H1 (cell line): ENCODE measurements around the gene GPC6. TPM values are rescaled to one million over a fixed set of nuclear protein-coding genes. Genes with fewer than 3 reads are reported as not detected.

ENCODE experiments used
- CTCF ChIA-PET: fragments of 300-600 bp; sonication (Branson Sonifier 250); formaldehyde crosslinking; loops from one replicate; lab custom pipeline; 2021; ENCODE audit not compliant: partially characterized antibody; lab: Charles Lee
- POLR2A ChIA-PET: fragments of 300-600 bp; sonication (Branson Sonifier 250); formaldehyde crosslinking; loops from one replicate; lab custom pipeline; 2021; ENCODE audit warnings: inconsistent platforms; ENCODE audit not compliant: partially characterized antibody; lab: Charles Lee
- DNase-seq, 2 experiments: peaks; one replicate each; pipeline versions ENCODE4 v3.0.0 to v3.0.0-alpha.2; 2010 to 2022; ENCODE audit warnings: low spot score in 2 of 2, low read depth in 1 of 2, mixed read lengths in 1 of 2
- FAIRE-seq: peaks from 2 replicates; lab custom pipeline; 2011; peaks lifted over from hg19 to GRCh38; lab: Jason Lieb, UNC
- H2AFZ ChIP-seq: 2 replicates; pipeline ENCODE4 v1.8.1; 2012; ENCODE audit warnings: low read length, inconsistent platforms
- H2AK5ac ChIP-seq: 2 replicates; pipeline ENCODE4 v1.6.1; 2013; ENCODE audit warnings: low read depth, low read length
- H2BK120ac ChIP-seq: replicated peaks from 2 replicates; pipeline ENCODE3; 2013; ENCODE audit warnings: low read depth, low read length, inconsistent platforms
- H2BK12ac ChIP-seq: 2 replicates; pipeline ENCODE4 v1.6.1; 2013; ENCODE audit warnings: low read depth, low read length
- H2BK15ac ChIP-seq: 2 replicates; pipeline ENCODE4 v1.6.1; 2013; ENCODE audit warnings: low read length
- H2BK20ac ChIP-seq: 2 replicates; pipeline ENCODE4 v1.6.1; 2013; ENCODE audit warnings: low read length
- H2BK5ac ChIP-seq: 2 replicates; pipeline ENCODE4 v1.6.1; 2013; ENCODE audit warnings: low read depth, low read length
- H3K14ac ChIP-seq: 2 replicates; pipeline ENCODE4 v1.6.1; 2013; ENCODE audit warnings: inconsistent platforms; ENCODE audit not compliant: insufficient read length
- H3K18ac ChIP-seq: 2 replicates; pipeline ENCODE4 v1.6.1; 2013; ENCODE audit warnings: low read length; ENCODE audit errors: extremely low read depth
- H3K23ac ChIP-seq: 2 replicates; pipeline ENCODE4 v1.6.1; 2013; ENCODE audit warnings: inconsistent platforms; ENCODE audit not compliant: insufficient read length
- H3K23me2 ChIP-seq: 2 replicates; pipeline ENCODE4 v1.6.1; 2013; ENCODE audit warnings: low read depth, low read length
- H3K27ac ChIP-seq: 2 replicates; pipeline ENCODE4 v1.6.1; 2011; ENCODE audit warnings: low read depth, low read length, inconsistent platforms
- H3K27me3 ChIP-seq, 4 experiments: replicated peaks in 1 of 4; 1 replicate in 1 of 4; 2 replicates in 3 of 4; pipeline versions ENCODE4 v1.6.1 to v1.8.1; 2011 to 2013; ENCODE audit warnings: low read length in 3 of 4, mild to moderate bottlenecking in 3 of 4, inconsistent platforms in 2 of 4, mixed read lengths in 2 of 4, moderate library complexity in 1 of 4; ENCODE audit not compliant: control insufficient read depth in 3 of 4, insufficient read depth in 3 of 4; ENCODE audit errors: extremely low read depth in 1 of 4
- H3K36me3 ChIP-seq, 4 experiments: 2 replicates each; pipeline versions ENCODE4 v1.6.1 to v1.8.1; 2011 to 2013; ENCODE audit warnings: mild to moderate bottlenecking in 4 of 4, low read length in 3 of 4, moderate library complexity in 2 of 4, control low read depth in 1 of 4, inconsistent platforms in 1 of 4; ENCODE audit not compliant: insufficient read depth in 4 of 4, control insufficient read depth in 2 of 4
- H3K4ac ChIP-seq: replicated peaks from 2 replicates; pipeline ENCODE3; 2013; ENCODE audit warnings: low read length, low read depth, mixed read lengths, inconsistent platforms; ENCODE audit not compliant: insufficient read length
- H3K4me1 ChIP-seq, 4 experiments: replicated peaks in 1 of 4; 1 replicate in 1 of 4; 2 replicates in 3 of 4; pipeline versions ENCODE4 v1.6.1 to v1.8.1; 2011 to 2013; ENCODE audit warnings: low read length in 3 of 4, inconsistent platforms in 2 of 4, mixed read lengths in 1 of 4; ENCODE audit not compliant: insufficient read depth in 4 of 4, control insufficient read depth in 3 of 4
- H3K4me2 ChIP-seq, 2 experiments: 2 replicates each; pipeline versions ENCODE4 v1.6.1 to v1.8.1; 2011 to 2013; ENCODE audit warnings: low read depth in 2 of 2, low read length in 2 of 2, control low read depth in 1 of 2, inconsistent platforms in 1 of 2, mild to moderate bottlenecking in 1 of 2; ENCODE audit not compliant: insufficient read depth in 1 of 2
- H3K4me3 ChIP-seq, 4 experiments: fragments of 200-600, 300-600 bp in 1 of 4; sonication (generic), shearing (Covaris generic), sonication (Bioruptor Twin) in 1 of 4; 2 replicates each; pipeline versions ENCODE4 v1.5.1 to v1.8.1; 2011 to 2016; ENCODE audit warnings: low read length in 4 of 4, low read depth in 3 of 4, control low read depth in 2 of 4, inconsistent platforms in 2 of 4, mild to moderate bottlenecking in 2 of 4, mixed read lengths in 1 of 4, moderate library complexity in 1 of 4; ENCODE audit not compliant: insufficient read depth in 2 of 4; ENCODE audit errors: extremely low read depth in 1 of 4
- H3K56ac ChIP-seq: replicated peaks from 2 replicates; pipeline ENCODE3; 2013; ENCODE audit warnings: low read depth, mild to moderate bottlenecking, mixed read lengths, low read length, inconsistent platforms; ENCODE audit not compliant: insufficient read length
- H3K79me1 ChIP-seq: 2 replicates; pipeline ENCODE4 v1.6.1; 2013; ENCODE audit warnings: low read depth, low read length, control low read depth
- H3K79me2 ChIP-seq, 2 experiments: 2 replicates each; pipeline versions ENCODE4 v1.6.1 to v1.8.1; 2012 to 2013; ENCODE audit warnings: low read length in 2 of 2, mild to moderate bottlenecking in 2 of 2, inconsistent platforms in 1 of 2; ENCODE audit not compliant: insufficient read depth in 2 of 2, control insufficient read depth in 1 of 2
- H3K9ac ChIP-seq, 4 experiments: replicated peaks in 1 of 4; 1 replicate in 1 of 4; 2 replicates in 3 of 4; pipeline versions ENCODE4 v1.6.1 to v1.8.1; 2011 to 2013; ENCODE audit warnings: low read depth in 3 of 4, low read length in 3 of 4, control low read depth in 2 of 4, mild to moderate bottlenecking in 2 of 4, moderate library complexity in 2 of 4, inconsistent platforms in 1 of 4; ENCODE audit errors: extremely low read depth in 1 of 4
- H3K9me3 ChIP-seq, 2 experiments: 2 replicates each; pipeline versions ENCODE4 v1.6.1 to v1.8.1; 2012 to 2013; ENCODE audit warnings: mild to moderate bottlenecking in 2 of 2, moderate library complexity in 2 of 2, control low read depth in 1 of 2, inconsistent platforms in 1 of 2, low read depth in 1 of 2, low read length in 1 of 2, mixed read lengths in 1 of 2; ENCODE audit not compliant: insufficient read depth in 2 of 2
- H4K20me1 ChIP-seq, 2 experiments: replicated peaks in 1 of 2; 2 replicates each; pipeline versions ENCODE3 to v1.8.1; 2011 to 2013; ENCODE audit warnings: inconsistent platforms in 2 of 2, low read length in 2 of 2, mild to moderate bottlenecking in 1 of 2; ENCODE audit not compliant: insufficient read depth in 2 of 2, control insufficient read depth in 1 of 2
- H4K5ac ChIP-seq: 2 replicates; pipeline ENCODE4 v1.6.1; 2013; ENCODE audit warnings: low read length, low read depth, mixed read lengths, inconsistent platforms; ENCODE audit not compliant: insufficient read length
- H4K8ac ChIP-seq: 2 replicates; pipeline ENCODE4 v1.8.0; 2013; ENCODE audit warnings: mild to moderate bottlenecking, moderate library complexity, low read length, inconsistent platforms; ENCODE audit not compliant: insufficient read depth; ENCODE audit errors: extremely low read depth
- H4K91ac ChIP-seq: replicated peaks from 2 replicates; pipeline ENCODE3; 2013; ENCODE audit warnings: low read length, mixed read lengths, inconsistent platforms; ENCODE audit not compliant: insufficient read length
- BACH1 ChIP-seq: IDR thresholded peaks from 2 replicates; pipeline ENCODE4 v1.6.1; 2012; ENCODE audit warnings: low read length, improper control_type of control experiment
- BRCA1 ChIP-seq: IDR thresholded peaks from 2 replicates; pipeline ENCODE4 v1.6.1; 2012; ENCODE audit warnings: low read depth, low read length, improper control_type of control experiment
- EZH2 ChIP-seq: fragments of 200-600 bp; sonication (generic); IDR thresholded peaks from 2 replicates; pipeline ENCODE4 v1.7.1; 2012; ENCODE audit warnings: low read depth, mild to moderate bottlenecking, moderate library complexity, low read length, inconsistent platforms; ENCODE audit not compliant: severe bottlenecking
- POLR2AphosphoS5 ChIP-seq: IDR thresholded peaks from 2 replicates; pipeline ENCODE4 v1.6.1; 2011; ENCODE audit warnings: low read depth, low read length
- SP2 ChIP-seq: IDR thresholded peaks from 2 replicates; pipeline ENCODE4 v1.6.1; 2012; ENCODE audit warnings: mild to moderate bottlenecking, low read length, inconsistent platforms
- WGBS, 2 experiments: shearing (Covaris generic) in 1 of 2; methylation state at CpG; one replicate each; pipeline versions ENCODE4 v1.1.6 to v1.1.7; 2013 to 2015; ENCODE audit warnings: low lambda C conversion rate in 2 of 2, mixed read lengths in 2 of 2, inconsistent platforms in 1 of 2, low coverage in 1 of 2, missing lambda C conversion rate in 1 of 2; ENCODE audit not compliant: insufficient replicate concordance in 2 of 2, insufficient coverage in 1 of 2, insufficient read length in 1 of 2; ENCODE audit errors: extremely low coverage in 1 of 2, missing lambda C conversion rate in 1 of 2; 5-methylcytosine and 5-hydroxymethylcytosine counted together
- polyA plus RNA-seq, 7 experiments: library from polyadenylated mRNA; depleted of rRNA in 3 of 7; stranded (reverse) in 5 of 7; unstranded in 2 of 7; fragments of >200 nt in 5 of 7; fragments of 200-250 nt in 2 of 7; gene quantifications; 1 replicate in 5 of 7; 2 replicates in 1 of 7; 4 replicates in 1 of 7; pipeline versions ENCODE4 v1.2.1 to v1.2.3, GENCODE V29; 2011 to 2013; ENCODE audit warnings: missing spikeins in 2 of 7, mixed read lengths in 2 of 7
- total RNA-seq: library from RNA; stranded (reverse); fragmentation: NEBNext Ultra II Directional; extraction: Animal tissue kit (Norgen Biotek cat#: 25700); gene quantifications from 2 replicates; pipeline ENCODE4 v1.2.1, GENCODE V29; 2021

Gene GPC6
- total and polyA plus RNA-seq, 2 of the 8 experiments (the other 6 are each of a cell fraction or from before 2014, with no cell fraction given): 5.4 to 12.0 TPM

DNA sequence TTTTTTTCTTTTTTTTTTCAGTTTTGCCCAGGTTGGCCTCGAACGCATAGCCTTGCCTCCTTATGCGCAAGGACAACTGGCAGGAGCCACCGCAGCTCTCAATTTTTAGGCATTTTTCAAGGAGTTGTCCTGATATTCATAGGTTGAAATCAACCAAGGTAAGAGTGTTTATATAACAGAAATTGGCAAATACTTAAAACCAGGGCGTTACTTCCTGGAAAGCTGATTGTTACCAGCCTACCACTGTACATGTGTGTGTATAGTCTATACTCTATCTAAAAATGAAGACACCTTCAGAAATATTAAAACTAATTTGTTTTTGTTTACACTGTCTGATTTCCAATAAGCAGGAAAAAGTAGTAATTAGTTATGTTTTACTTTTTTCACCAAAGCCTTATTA, 39.2 kb downstream of the GPC6 start:
- no peak overlapping the region for H2BK20ac ChIP-seq
- TF ChIP-seq SP2 (no peak), POLR2AphosphoS5 (no peak), BACH1 (no peak), EZH2 (no peak), BRCA1 (no peak)

More for the DNA sequence above, 39.2 kb downstream of the GPC6 start:
- Histone ChIP-seq H3K79me1 (no peaks in the 10 kb centered on the region), H2BK120ac (no peak overlapping the region), H3K4me3 (no peak overlapping the region), H3K9me3 (no peaks in the 10 kb centered on the region), H3K79me2 (0 out of 4 replicates have a peak, but pooled peaks cover 0 to 4% of the 10 kb centered on the region in 2 experiments), H3K4me2 (no peak overlapping the region), H3K4me1 (peaks cover 0 to 5% (median 3%) of the 10 kb centered on the region in 4 experiments; a peak in 2 of 7 replicates), H4K91ac (no peak overlapping the region), H3K23me2 (no peaks in the 10 kb centered on the region; the same call in 1 of the 2 replicates), H3K18ac (no peak overlapping the region), H2BK5ac (no peak overlapping the region), H3K27ac (no peak overlapping the region), H3K9ac (no peak overlapping the region), H3K56ac (no peak overlapping the region), H2AK5ac (no peak overlapping the region), H3K27me3 (no peaks in the 10 kb centered on the region), H2BK12ac (no peak overlapping the region), H4K5ac (no peak overlapping the region), H3K23ac (no peak overlapping the region), H3K14ac (no peak overlapping the region), H2AFZ (no peak overlapping the region), H4K8ac (no peak overlapping the region), H2BK15ac (no peak overlapping the region), H3K4ac (no peak overlapping the region), H3K36me3 (no peaks in the 10 kb centered on the region), H4K20me1 (no peaks in the 10 kb centered on the region)
- ChIA-PET POLR2A (interaction anchor here (0.6 kb wide), 1 partner anchor 10 kb away, joined by 3 read pairs; no protein-coding TSS in a partner anchor), CTCF (interaction anchor here (0.7 to 0.9 kb wide), 2 partner anchors 13 to 96 kb away, joined by 3 to 4 read pairs; no protein-coding TSS in a partner anchor)
- no peak for DNase-seq
- 92% methylated on average over 5 of the region's 5 CpGs; no CpG with 5 or more reads in 1 of the 2 experiments for WGBS, 2 experiments
- FAIRE-seq: no peak
